ENCODE results near the gene BRI3. TPM values are rescaled to one million over a fixed set of nuclear protein-coding genes. Genes with fewer than 3 reads are reported as not detected.

Gene BRI3
- 25.3 and 33.3 TPM in 2 replicates for total RNA-seq

GRCh38 chr7:98280791-98281756 is at the start of gene BRI3:
Gene BRI3 (plus strand): TSS chr7:98281686. CDS start chr7:98281796, 110 bp downstream.

GRCh38 chr7:98251601-98252424 is 29.7 kb upstream of the BRI3 start, which contains the start of gene TECPR1:
Gene TECPR1 (minus strand): TSS chr7:98252232. CDS start chr7:98246146, 6,086 bp downstream.

Other genes with a start within 250 kb of the BRI3 start
- gene LMTK2, start 174.8 kb upstream of the BRI3 start, total RNA-seq = 9.0 and 9.4 TPM in 2 replicates
- gene BHLHA15, start 70.2 kb upstream of the BRI3 start, total RNA-seq = 0.32 and 1.1 TPM in 2 replicates
- gene TECPR1, start 29.5 kb upstream of the BRI3 start, total RNA-seq = 49.7 and 51.4 TPM in 2 replicates
- gene BAIAP2L1, start 119.4 kb downstream of the BRI3 start, total RNA-seq = under 0.01 TPM in 1 of 2 replicates, not detected in the other